GM12864 (cell line): ENCODE measurements around the gene TPPP.

Source experiments
- DNase-seq: peaks from one replicate; pipeline ENCODE4 v3.0.0-alpha.2; 2011; ENCODE audit warnings: low read depth
- H3K4me3 ChIP-seq: 2 replicates; pipeline ENCODE4 v1.5.1; 2011; ENCODE audit warnings: mild to moderate bottlenecking, low read depth, low read length, control low read depth
- CTCF ChIP-seq: IDR thresholded peaks from 2 replicates; pipeline ENCODE4 v1.5.1; 2011; ENCODE audit warnings: low read depth, mild to moderate bottlenecking, moderate library complexity, low read length, control low read depth, inconsistent platforms; ENCODE audit errors: missing control alignments

Gene TPPP

GRCh38 chr5:640461-641330 lies 52.5 kb downstream of the TPPP start:
- DNase-seq = no peak
- TF ChIP-seq CTCF = no peak

GRCh38 chr5:639584-640213 lies 53.5 kb downstream of the TPPP start:
- no peak for TF ChIP-seq CTCF
- H3K4me3 ChIP-seq = no peak overlapping the region
- DNase-seq = no peak

More at GRCh38 chr5:640461-641330, 52.5 kb downstream of the TPPP start:
- H3K4me3 ChIP-seq = no peak overlapping the region

- DNase-seq = no peak
- no peak overlapping the region for H3K4me3 ChIP-seq
- no peak for TF ChIP-seq CTCF
These were observed 54.0 kb downstream of the TPPP start for GRCh38 chr5:639253-639530.

GRCh38 chr5:638501-639252 lies 54.5 kb downstream of the TPPP start:
- TF ChIP-seq CTCF = no peak
- H3K4me3 ChIP-seq = no peak overlapping the region
- DNase-seq = no peak

GRCh38 chr5:637581-638450 lies 55.3 kb downstream of the TPPP start:
- H3K4me3 ChIP-seq = no peak overlapping the region
- no peak for DNase-seq
- TF ChIP-seq CTCF = no peak

- H3K4me3 ChIP-seq = no peak overlapping the region
- DNase-seq = no peak
- no peak for TF ChIP-seq CTCF
These were observed 56.2 kb downstream of the TPPP start for GRCh38 chr5:636951-637350.
